Lower leg skin (tissue), 3 donors: ENCODE data around the gene SUGCT.

ENCODE experiments used
- CTCF ChIP-seq, 3 donors: fragments of 450-650 bp; IDR thresholded peaks; one replicate each; pipeline ENCODE4 v1.5.1; 2016; ENCODE audit warnings: antibody characterized with exemption in 3 of 3, mild to moderate bottlenecking in 3 of 3, moderate library complexity in 2 of 3
- POLR2A ChIP-seq, 2 donors: fragments of 450-650 bp; IDR thresholded peaks; one replicate each; pipeline ENCODE4 v1.6.1; 2016 to 2017; ENCODE audit warnings: antibody characterized with exemption in 2 of 2, mild to moderate bottlenecking in 1 of 2, moderate library complexity in 1 of 2

- TF ChIP-seq CTCF (IDR thresholded peaks at IDR 0.05) = no peak
- no peak for TF ChIP-seq POLR2A (IDR thresholded peaks at IDR 0.05)
Observed at GRCh38 chr7:40805361-40805760, 670.6 kb downstream of the SUGCT start.
